ENCODE results near the gene FGGY.

The FGGY gene

DNA sequence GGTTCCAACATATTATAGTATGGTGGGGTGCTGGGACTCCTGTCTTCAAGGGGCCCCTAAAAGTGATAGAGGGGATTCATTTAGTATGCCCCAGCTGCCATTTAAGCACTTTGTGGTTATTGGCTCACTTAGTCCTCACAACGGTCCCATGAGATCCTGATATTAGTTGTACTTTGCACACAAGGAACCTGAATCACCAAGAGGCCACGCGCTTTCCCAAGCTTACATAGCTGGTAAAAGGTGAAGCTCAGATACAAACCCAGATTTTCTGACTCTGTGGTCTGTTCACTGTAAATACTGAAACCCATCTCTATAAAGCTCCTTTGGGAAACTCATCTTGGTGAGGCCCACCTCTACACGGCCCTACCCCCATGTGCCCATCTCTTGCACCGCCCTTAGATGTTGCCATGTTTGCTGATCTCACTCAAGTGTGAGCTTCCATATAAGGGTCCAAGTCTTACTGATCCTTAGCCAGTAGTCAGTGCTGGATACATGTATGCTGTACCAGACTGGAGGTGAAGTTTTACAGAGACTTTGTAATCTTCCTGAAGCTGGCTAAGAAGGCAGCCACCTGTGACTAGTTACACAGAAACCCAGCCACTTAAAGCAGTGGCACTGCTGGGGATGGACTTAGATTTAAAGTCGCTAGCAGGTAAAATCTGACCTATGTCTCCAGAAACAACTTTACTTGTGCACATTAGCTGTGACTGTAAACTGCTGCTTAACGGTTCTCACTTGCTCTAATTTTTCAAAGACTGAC lies 393.5 kb downstream of the FGGY start:
- Histone ChIP-seq H3K27ac (ENCODE audit: low read depth, low read length) (no peak overlapping the region), H3K4me3 (ENCODE audit: insufficient read depth, low read length, poor library complexity, severe bottlenecking) (no peak overlapping the region), H3K4me2 (ENCODE audit: low read depth, low read length, poor library complexity, severe bottlenecking) (no peak overlapping the region), H3K79me2 (ENCODE audit: insufficient read depth, low read length) (no peaks in the 10 kb centered on the region), H3F3A (ENCODE audit: insufficient read depth) (no peaks in the 10 kb centered on the region), H3K27me3 (ENCODE audit: low read length) (no peaks in the 10 kb centered on the region), H4K20me1 (ENCODE audit: low read depth, low read length) (no peaks in the 10 kb centered on the region), H3K9me2 (replicated peaks; ENCODE audit: insufficient read depth, low read length) (no peaks in the 10 kb centered on the region), H2AFZ (ENCODE audit: low read depth, low read length, severe bottlenecking) (no peak overlapping the region), H3K9ac (ENCODE audit: low read length) (no peak overlapping the region), H3K9me3 (ENCODE audit: insufficient read depth, low read length) (no peaks in the 10 kb centered on the region), H3K36me3 (ENCODE audit: low read length) (no peaks in the 10 kb centered on the region)
- no peak for TF ChIP-seq CTCF (IDR thresholded peaks at IDR 0.05; ENCODE audit: insufficient read depth, low read length, poor library complexity, severe bottlenecking)
- no peak for TF ChIP-seq EZH2phosphoT487 (conservative IDR thresholded peaks at IDR 0.05; ENCODE audit: low read length)

DNA sequence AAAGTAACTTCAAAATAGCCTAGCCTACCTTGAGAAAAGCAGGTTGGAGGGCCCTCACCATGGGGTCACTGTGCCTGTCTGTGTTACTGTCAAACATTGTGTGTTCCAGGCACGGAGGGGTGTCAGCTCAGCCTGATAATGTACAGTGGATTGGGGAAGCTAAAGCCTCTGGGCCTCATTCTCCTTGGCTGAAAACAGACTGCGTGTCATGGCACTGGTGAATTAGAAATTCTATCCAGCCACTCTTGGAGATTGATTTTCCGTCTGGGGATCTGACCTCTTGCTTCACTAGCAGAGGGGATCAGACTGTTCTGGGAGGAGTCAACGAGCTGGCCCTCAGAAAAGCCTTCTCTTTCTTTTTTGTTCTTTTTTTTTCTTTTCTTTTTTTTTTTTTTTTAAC lies 394.4 kb downstream of the FGGY start:
- no peak overlapping the region for H3K27ac ChIP-seq (ENCODE audit: low read depth, low read length)
- H3K79me2 ChIP-seq (ENCODE audit: insufficient read depth, low read length), result no peaks in the 10 kb centered on the region
- TF ChIP-seq CTCF (IDR thresholded peaks at IDR 0.05; ENCODE audit: insufficient read depth, low read length, poor library complexity, severe bottlenecking) (no peak), EZH2phosphoT487 (conservative IDR thresholded peaks at IDR 0.05; ENCODE audit: low read length) (no peak)
- H3F3A ChIP-seq (ENCODE audit: insufficient read depth), result no peaks in the 10 kb centered on the region
- no peaks in the 10 kb centered on the region for H3K9me3 ChIP-seq (ENCODE audit: insufficient read depth, low read length)
- H2AFZ ChIP-seq (ENCODE audit: low read depth, low read length, severe bottlenecking), result no peak overlapping the region
- no peak overlapping the region for H3K4me3 ChIP-seq (ENCODE audit: insufficient read depth, low read length, poor library complexity, severe bottlenecking)
- H3K9ac ChIP-seq (ENCODE audit: low read length), result no peak overlapping the region
- H3K4me2 ChIP-seq (ENCODE audit: low read depth, low read length, poor library complexity, severe bottlenecking), result no peak overlapping the region
- H3K27me3 ChIP-seq (ENCODE audit: low read length), result no peaks in the 10 kb centered on the region
- H3K36me3 ChIP-seq (ENCODE audit: low read length), result no peaks in the 10 kb centered on the region
- no peaks in the 10 kb centered on the region for H3K9me2 ChIP-seq (replicated peaks; ENCODE audit: insufficient read depth, low read length)
- H4K20me1 ChIP-seq (ENCODE audit: low read depth, low read length), result no peaks in the 10 kb centered on the region

DNA sequence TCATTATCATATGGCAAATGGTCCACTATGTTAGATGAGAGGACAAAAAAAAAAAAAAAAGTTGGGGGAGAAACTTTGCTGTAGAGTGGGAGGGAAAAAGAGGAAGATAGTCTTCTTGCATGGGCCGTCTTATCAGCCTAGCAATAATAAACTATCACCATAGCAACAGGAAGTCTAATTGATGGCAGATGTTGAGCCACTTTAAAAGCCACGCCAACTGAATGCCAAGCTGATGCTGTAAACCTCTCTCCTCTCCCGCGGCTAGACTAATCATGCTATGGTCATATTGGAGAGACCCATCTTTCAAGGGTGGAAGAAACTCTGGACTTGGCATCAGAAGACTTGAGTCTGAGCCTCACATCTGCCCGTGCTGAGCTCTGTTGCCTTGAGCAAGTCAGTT lies 395.7 kb downstream of the FGGY start:
- Histone ChIP-seq H3K27me3 (ENCODE audit: low read length) (no peaks in the 10 kb centered on the region), H3K27ac (ENCODE audit: low read depth, low read length) (no peak overlapping the region), H3K4me3 (ENCODE audit: insufficient read depth, low read length, poor library complexity, severe bottlenecking) (no peak overlapping the region), H3K4me2 (ENCODE audit: low read depth, low read length, poor library complexity, severe bottlenecking) (no peak overlapping the region), H3F3A (ENCODE audit: insufficient read depth) (no peaks in the 10 kb centered on the region), H2AFZ (ENCODE audit: low read depth, low read length, severe bottlenecking) (no peak overlapping the region), H3K9me2 (replicated peaks; ENCODE audit: insufficient read depth, low read length) (no peaks in the 10 kb centered on the region), H3K79me2 (ENCODE audit: insufficient read depth, low read length) (no peaks in the 10 kb centered on the region), H4K20me1 (ENCODE audit: low read depth, low read length) (no peaks in the 10 kb centered on the region), H3K9ac (ENCODE audit: low read length) (no peak overlapping the region), H3K9me3 (ENCODE audit: insufficient read depth, low read length) (no peaks in the 10 kb centered on the region), H3K36me3 (ENCODE audit: low read length) (no peaks in the 10 kb centered on the region)
- TF ChIP-seq EZH2phosphoT487 (conservative IDR thresholded peaks at IDR 0.05; ENCODE audit: low read length) (no peak), CTCF (IDR thresholded peaks at IDR 0.05; ENCODE audit: insufficient read depth, low read length, poor library complexity, severe bottlenecking) (no peak)
